ENCODE data around the gene TLE3. TPM values are rescaled to one million over a fixed set of nuclear protein-coding genes. Genes with fewer than 3 reads are reported as not detected.

The TLE3 gene
- total RNA-seq, 3 donors from 2014 or later, result 67.0 to 73.9 (median 73.4) TPM

DNA sequence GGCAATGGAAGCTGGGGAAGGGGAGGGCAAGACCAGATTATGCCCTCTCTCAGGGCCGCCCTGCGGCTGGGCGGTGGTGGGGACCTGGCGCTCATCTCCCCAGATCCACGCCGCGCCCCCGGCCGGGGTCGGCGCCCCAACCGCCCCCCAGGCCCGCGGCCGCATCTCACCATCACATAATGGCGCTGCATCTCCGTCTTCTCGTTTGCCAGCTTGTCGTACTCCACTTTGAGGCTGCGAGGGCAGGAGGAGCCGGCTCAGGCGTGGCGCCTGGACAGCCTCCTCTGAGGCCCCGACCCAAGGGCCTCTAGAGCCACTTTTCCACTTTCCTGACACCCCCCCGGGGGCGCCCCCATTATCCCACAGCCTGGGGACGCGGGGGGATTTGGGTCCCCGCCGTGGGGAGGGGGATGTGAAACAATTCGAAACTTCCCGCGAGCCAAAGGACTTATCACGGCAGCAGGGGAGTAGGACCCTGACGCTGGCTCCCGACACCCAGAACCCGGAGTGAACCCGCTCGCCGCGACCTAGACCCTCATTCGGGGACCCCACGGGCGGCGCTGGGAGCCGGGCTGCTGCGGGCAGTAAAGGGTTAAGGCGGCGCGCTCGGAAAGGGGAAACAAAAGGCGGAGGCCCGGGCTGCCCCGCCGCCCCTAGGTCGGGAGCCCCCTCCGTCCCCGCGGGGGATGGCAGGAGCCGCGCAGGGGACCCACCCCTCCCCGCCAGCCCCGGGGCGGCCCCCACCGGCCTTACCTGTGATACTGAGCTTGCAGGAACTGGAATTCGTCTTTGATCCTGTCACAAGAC, 2.1 kb downstream of the TLE3 start:
- no peaks in the 10 kb centered on the region for H3K27me3 ChIP-seq
- intact Hi-C loops (cut with DNase I; ENCODE audit: low total_unique reads), result no loop called here
- no peaks in the 10 kb centered on the region for H3K36me3 ChIP-seq
- H3K4me3 ChIP-seq, result peak overlapping the region; percentile 81 to 92 (median 82)
- peak overlapping the region; percentile 98 for H3K27ac ChIP-seq
- DNase-seq (ENCODE audit: low spot score in 2 of 2), result no peak
- H3K4me1 ChIP-seq, result peaks cover 6 to 17% of the 10 kb centered on the region in 2 donors
- TF ChIP-seq CTCF (IDR thresholded peaks at IDR 0.05), result no peak
- TF ChIP-seq POLR2A (IDR thresholded peaks at IDR 0.05), result no peak
- TF ChIP-seq POLR2AphosphoS5 (IDR thresholded peaks at IDR 0.05), result no peak
- no peaks in the 10 kb centered on the region for H3K9me3 ChIP-seq

- no peaks in the 10 kb centered on the region for H3K9me3 ChIP-seq
- no peaks in the 10 kb centered on the region for H3K36me3 ChIP-seq
- no peaks in the 10 kb centered on the region for H3K27me3 ChIP-seq
- H3K27ac ChIP-seq, result peak overlapping the region; percentile 98
- TF ChIP-seq POLR2A (IDR thresholded peaks at IDR 0.05) (no peak), CTCF (IDR thresholded peaks at IDR 0.05) (no peak), POLR2AphosphoS5 (IDR thresholded peaks at IDR 0.05) (no peak)
- peak overlapping the region; percentile 81 to 92 (median 82) for H3K4me3 ChIP-seq
- intact Hi-C loops (cut with DNase I; ENCODE audit: low total_unique reads), result no loop called here
- no peak for DNase-seq (ENCODE audit: low spot score in 2 of 2)
- H3K4me1 ChIP-seq, result peaks cover 5 to 17% of the 10 kb centered on the region in 2 donors
These were observed 2.9 kb downstream of the TLE3 start for GRCh38 chr15:70094690-70095311.

DNA sequence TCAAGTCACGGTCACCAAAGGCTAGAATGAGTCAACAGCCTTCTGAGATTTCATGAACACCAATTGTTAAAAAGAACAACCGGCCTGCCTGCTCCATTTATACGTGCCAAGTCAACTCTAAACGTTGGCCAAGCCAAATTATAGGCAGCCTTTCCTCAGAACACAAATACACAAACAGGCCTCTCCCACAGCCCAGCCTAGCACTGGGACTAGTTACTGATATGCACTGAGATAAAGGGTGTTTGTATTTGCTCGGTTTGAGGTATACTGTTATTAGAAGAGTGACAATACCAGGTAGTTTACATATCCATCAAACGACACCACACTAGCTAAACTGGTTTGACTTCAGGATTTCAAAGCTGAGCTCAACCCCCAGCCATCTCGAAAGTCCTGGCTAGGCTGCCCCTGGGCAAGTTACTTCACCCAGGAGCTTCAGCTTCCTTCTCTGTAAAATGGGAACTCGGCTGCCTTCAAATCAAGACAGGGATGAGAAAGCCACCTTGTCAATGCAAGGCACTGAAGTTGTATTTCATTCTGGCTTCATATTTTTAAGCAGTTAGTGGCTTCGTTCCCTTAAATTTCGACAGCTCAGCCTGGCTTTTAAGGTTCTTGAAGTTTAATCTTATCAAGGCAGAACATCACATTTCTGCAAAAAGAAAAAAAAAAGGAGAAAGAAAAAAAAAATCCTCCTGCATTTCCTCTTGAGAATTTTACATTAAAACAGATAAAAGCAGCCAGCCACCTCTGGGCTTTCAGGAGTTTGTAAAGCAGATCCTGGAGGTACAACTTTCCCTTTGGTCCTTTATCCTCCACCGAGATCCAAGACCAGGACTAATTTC, 4.0 kb downstream of the TLE3 start:
- Histone ChIP-seq H3K4me3 (peak overlapping the region in 2 of 3 donors; percentile 12 to 20), H3K36me3 (no peaks in the 10 kb centered on the region), H3K27me3 (no peaks in the 10 kb centered on the region), H3K4me1 (peaks cover 5 to 28% of the 10 kb centered on the region in 2 donors), H3K27ac (peak overlapping the region; percentile 27 to 98), H3K9me3 (no peaks in the 10 kb centered on the region)
- DNase-seq (ENCODE audit: low spot score in 2 of 2), result peak; percentile 71
- intact Hi-C loops (cut with DNase I; ENCODE audit: low total_unique reads), result no loop called here
- TF ChIP-seq POLR2AphosphoS5 (IDR thresholded peaks at IDR 0.05), result peak in 2 of 3 donors; percentile 34 to 47
- no peak for TF ChIP-seq POLR2A (IDR thresholded peaks at IDR 0.05)

DNA sequence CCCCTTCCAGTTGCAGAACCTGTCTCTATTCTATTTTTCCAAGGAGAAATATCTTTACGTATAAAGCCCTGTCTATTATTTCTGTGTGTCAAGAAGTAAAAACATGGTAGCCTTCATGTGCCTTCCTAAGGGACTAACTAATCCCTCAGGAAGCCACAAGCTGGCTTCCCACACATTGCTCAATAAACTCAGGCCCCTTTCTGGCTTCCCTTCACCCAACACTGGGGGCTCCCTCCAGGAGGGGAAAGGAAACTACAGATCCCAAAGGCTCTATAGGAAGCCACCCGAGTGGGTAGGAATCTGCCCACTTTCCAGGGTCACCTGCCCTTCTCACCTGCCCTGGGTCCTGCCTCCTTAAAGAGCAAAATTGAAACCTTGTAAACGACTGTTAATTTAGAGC, 4.6 kb downstream of the TLE3 start:
- Histone ChIP-seq H3K27me3 (no peaks in the 10 kb centered on the region), H3K9me3 (no peaks in the 10 kb centered on the region), H3K36me3 (no peaks in the 10 kb centered on the region), H3K27ac (peak overlapping the region; percentile 27 to 56), H3K4me1 (peaks cover 0 to 32% of the 10 kb centered on the region in 2 donors), H3K4me3 (peak overlapping the region in 1 of 3 donors; percentile 20)
- DNase-seq (ENCODE audit: low spot score in 2 of 2), result no peak
- intact Hi-C loops (cut with DNase I; ENCODE audit: low total_unique reads), result no loop called here
- TF ChIP-seq CTCF (IDR thresholded peaks at IDR 0.05) (no peak), POLR2AphosphoS5 (IDR thresholded peaks at IDR 0.05) (no peak), POLR2A (IDR thresholded peaks at IDR 0.05) (no peak)

- DNase-seq (ENCODE audit: low spot score in 2 of 2), result no peak
- peak overlapping the region in 1 of 2 donors; percentile 56 for H3K27ac ChIP-seq
- intact Hi-C loops (cut with DNase I; ENCODE audit: low total_unique reads), result no loop called here
- no peaks in the 10 kb centered on the region for H3K36me3 ChIP-seq
- H3K9me3 ChIP-seq, result no peaks in the 10 kb centered on the region
- peaks cover 0 to 32% of the 10 kb centered on the region in 2 donors for H3K4me1 ChIP-seq
- H3K27me3 ChIP-seq, result no peaks in the 10 kb centered on the region
- H3K4me3 ChIP-seq, result no peak overlapping the region
- TF ChIP-seq POLR2A (IDR thresholded peaks at IDR 0.05) (no peak), POLR2AphosphoS5 (IDR thresholded peaks at IDR 0.05) (no peak), CTCF (IDR thresholded peaks at IDR 0.05) (no peak)
These were observed 5.2 kb downstream of the TLE3 start for GRCh38 chr15:70092464-70093027.
